Duodenal mucosa (tissue), 2 donors: Measurements from ENCODE around the gene PDGFD.

ENCODE experiments used
- H3K27ac ChIP-seq: one replicate; pipeline ENCODE4 v1.7.0; 2013; ENCODE audit warnings: low read depth, low read length
- H3K27me3 ChIP-seq, 2 donors: one replicate each; pipeline ENCODE4 v1.7.0; 2013; ENCODE audit warnings: low read length in 2 of 2, control low read depth in 1 of 2; ENCODE audit not compliant: insufficient read depth in 2 of 2, control insufficient read depth in 1 of 2
- H3K36me3 ChIP-seq, 2 donors: one replicate each; pipeline ENCODE4 v1.7.0; 2013; ENCODE audit warnings: low read length in 2 of 2, control low read depth in 1 of 2; ENCODE audit not compliant: insufficient read depth in 2 of 2, control insufficient read depth in 1 of 2
- H3K4me1 ChIP-seq, 2 donors: one replicate each; pipeline ENCODE4 v1.7.0; 2013; ENCODE audit warnings: low read length in 2 of 2, control low read depth in 1 of 2; ENCODE audit not compliant: insufficient read depth in 2 of 2, control insufficient read depth in 1 of 2
- H3K4me3 ChIP-seq, 2 donors: one replicate each; pipeline ENCODE4 v1.7.0; 2013; ENCODE audit warnings: low read length in 2 of 2, low read depth in 1 of 2
- H3K9ac ChIP-seq, 2 donors: one replicate each; pipeline ENCODE4 v1.7.0; 2013; ENCODE audit warnings: low read length in 2 of 2, low read depth in 1 of 2
- H3K9me3 ChIP-seq, 2 donors: one replicate each; pipeline ENCODE4 v1.7.0; 2013; ENCODE audit warnings: low read length in 2 of 2, control low read depth in 1 of 2; ENCODE audit not compliant: control insufficient read depth in 1 of 2

Gene PDGFD

DNA sequence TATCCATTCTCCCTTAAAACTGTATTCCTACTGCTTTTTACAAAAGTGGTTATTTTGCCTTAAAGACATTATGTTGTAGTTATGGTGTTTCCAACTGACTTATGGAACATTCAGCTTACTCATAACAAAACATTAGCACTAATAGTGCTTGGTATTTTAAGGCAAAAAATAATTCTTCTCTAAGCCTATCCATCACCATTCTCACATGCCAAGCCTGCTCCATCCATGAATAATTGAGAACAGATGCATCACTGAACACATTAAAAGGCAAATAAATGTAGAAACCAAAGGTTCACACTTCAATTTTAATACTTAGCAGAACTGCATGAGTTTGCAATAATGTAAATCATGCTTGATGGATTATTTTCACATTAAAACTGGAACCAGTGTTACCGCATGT lies 169.9 kb downstream of the PDGFD start:
- Histone ChIP-seq H3K9me3 (no peaks in the 10 kb centered on the region), H3K9ac (no peak overlapping the region), H3K36me3 (no peaks in the 10 kb centered on the region), H3K27ac (no peak overlapping the region), H3K27me3 (no peaks in the 10 kb centered on the region), H3K4me1 (no peaks in the 10 kb centered on the region), H3K4me3 (no peak overlapping the region)

DNA sequence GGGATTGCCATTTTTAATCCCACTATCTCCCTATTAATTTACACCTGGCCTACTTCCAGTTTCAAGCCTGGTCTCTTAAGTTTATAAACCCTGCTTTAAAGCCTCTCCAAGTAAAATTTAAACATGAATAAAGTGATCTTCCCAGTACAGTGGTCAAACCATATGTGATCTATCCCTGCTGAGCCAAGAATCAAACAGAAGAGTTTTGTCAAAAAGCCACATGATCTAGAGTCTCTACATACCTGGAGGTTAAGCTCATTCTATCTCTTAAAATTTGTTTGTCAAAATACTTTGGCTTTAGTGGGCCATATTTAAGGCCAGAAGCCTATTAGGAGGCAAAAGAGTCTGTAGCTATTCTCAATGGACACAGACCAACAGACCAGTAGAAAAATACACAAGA lies 170.4 kb downstream of the PDGFD start:
- no peak overlapping the region for H3K27ac ChIP-seq
- H3K4me3 ChIP-seq: no peak overlapping the region
- H3K9me3 ChIP-seq: no peaks in the 10 kb centered on the region
- no peaks in the 10 kb centered on the region for H3K36me3 ChIP-seq
- H3K4me1 ChIP-seq: no peaks in the 10 kb centered on the region
- H3K27me3 ChIP-seq: no peaks in the 10 kb centered on the region
- H3K9ac ChIP-seq: no peak overlapping the region

DNA sequence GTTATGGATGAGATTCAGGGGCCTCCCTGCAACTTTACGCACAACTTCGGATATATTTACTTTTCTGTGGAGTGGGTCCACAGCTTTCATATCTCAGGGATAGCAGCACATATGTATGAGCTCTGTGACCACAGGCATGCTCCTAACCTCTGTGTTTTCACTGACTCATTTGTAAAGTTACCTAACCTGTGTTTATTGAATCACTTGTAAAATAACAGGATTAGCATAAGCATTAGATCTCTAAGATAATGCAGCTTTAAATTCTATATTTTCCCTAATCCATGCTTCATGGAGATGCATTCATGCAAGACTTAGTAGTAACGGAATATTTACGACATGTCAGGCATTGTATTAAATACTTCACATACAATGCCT lies 175.4 kb downstream of the PDGFD start:
- Histone ChIP-seq H3K9me3 (no peaks in the 10 kb centered on the region), H3K4me1 (no peaks in the 10 kb centered on the region), H3K27me3 (no peaks in the 10 kb centered on the region), H3K36me3 (no peaks in the 10 kb centered on the region), H3K27ac (no peak overlapping the region), H3K4me3 (no peak overlapping the region), H3K9ac (no peak overlapping the region)

DNA sequence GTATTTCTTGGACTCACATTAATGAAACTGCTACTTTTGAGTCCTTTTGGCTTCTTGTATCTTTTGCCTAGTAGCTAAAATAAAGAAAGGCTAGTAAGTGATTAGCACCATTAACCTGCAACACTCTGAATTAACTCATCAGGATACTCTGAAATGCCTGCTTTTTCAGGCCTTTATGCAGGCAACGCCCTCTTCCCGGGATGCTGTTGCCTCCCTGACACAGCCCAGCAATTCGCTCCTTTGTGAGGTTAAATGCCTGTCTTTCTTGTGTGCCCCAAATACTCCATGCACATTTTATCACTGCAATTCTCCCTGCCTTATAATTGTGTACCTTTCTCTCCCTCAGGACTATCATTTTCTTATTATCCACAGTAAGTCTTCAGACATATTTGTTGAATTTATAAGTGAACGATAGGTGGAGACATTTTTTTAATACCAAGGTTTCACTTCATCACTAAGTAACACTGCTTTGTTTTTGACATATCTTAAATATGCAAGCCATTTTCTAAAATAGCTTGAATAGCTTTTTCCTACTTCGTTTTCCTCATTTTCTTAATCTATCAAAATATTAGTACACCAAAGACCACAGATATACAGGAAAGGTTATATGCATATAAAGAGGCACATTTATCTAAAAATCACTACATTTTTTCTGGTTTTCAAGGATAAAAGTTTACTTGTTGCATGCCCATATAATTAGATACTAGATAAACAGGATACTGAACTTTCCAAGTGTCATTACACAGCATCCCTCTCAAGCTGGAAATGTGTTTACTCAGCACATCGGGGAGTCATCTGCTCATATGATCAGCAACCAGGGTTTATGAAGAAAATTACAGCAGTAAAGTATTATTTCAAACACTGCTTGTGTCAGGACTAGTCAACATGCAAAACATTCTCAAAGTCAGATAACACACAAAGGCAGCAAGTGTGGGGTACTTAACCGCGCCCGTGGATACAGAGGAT lies 176.0 kb downstream of the PDGFD start:
- Histone ChIP-seq H3K9me3 (no peaks in the 10 kb centered on the region), H3K27me3 (no peaks in the 10 kb centered on the region), H3K9ac (no peak overlapping the region)

DNA sequence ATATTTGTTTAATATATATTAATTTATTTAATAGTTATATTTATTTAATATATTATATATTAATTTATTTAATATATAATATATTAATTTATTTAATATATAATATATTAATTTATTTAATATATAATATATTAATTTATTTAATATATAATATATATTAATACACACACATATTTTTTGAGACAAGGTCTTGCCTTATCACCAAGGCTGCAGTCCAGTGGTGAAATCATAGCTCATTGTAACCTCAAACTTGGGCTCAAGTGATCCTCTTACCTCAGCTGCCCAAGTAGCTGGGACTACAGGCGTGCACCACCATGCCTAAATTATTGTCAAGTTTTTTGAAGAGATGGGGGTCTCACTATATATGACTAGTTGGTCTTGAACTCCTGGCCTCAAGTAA lies 178.9 kb downstream of the PDGFD start:
- H3K4me3 ChIP-seq: no peak overlapping the region
- H3K36me3 ChIP-seq: no peaks in the 10 kb centered on the region
- no peak overlapping the region for H3K27ac ChIP-seq
- H3K4me1 ChIP-seq: no peaks in the 10 kb centered on the region
- H3K9me3 ChIP-seq: no peaks in the 10 kb centered on the region
- no peak overlapping the region for H3K9ac ChIP-seq
- H3K27me3 ChIP-seq: no peaks in the 10 kb centered on the region

More for the DNA sequence above, 176.0 kb downstream of the PDGFD start:
- Histone ChIP-seq H3K36me3 (no peaks in the 10 kb centered on the region), H3K4me3 (no peak overlapping the region), H3K27ac (no peak overlapping the region), H3K4me1 (no peaks in the 10 kb centered on the region)

DNA sequence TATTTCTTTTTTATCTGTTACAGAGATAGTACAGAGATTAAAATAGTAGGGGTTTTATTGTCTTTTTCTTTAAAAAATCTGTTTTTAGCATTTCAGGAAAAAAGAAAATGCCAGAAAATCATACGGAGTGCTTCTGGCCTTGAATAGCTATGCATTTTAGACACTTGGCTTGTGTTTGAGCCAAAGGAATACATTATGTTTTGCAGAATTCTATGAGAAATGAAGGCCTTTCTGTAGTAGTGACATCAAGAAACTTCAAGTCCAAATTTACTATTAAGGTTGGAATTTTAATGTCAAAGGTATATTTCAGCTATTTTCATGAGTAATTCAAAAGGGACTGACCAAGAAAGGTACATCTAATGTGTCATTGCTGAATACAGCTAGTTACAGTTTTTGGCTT lies 183.8 kb downstream of the PDGFD start:
- no peak overlapping the region for H3K9ac ChIP-seq
- no peaks in the 10 kb centered on the region for H3K36me3 ChIP-seq
- H3K4me3 ChIP-seq: no peak overlapping the region
- H3K27ac ChIP-seq: no peak overlapping the region
- H3K27me3 ChIP-seq: no peaks in the 10 kb centered on the region
- H3K4me1 ChIP-seq: no peaks in the 10 kb centered on the region
- no peaks in the 10 kb centered on the region for H3K9me3 ChIP-seq

DNA sequence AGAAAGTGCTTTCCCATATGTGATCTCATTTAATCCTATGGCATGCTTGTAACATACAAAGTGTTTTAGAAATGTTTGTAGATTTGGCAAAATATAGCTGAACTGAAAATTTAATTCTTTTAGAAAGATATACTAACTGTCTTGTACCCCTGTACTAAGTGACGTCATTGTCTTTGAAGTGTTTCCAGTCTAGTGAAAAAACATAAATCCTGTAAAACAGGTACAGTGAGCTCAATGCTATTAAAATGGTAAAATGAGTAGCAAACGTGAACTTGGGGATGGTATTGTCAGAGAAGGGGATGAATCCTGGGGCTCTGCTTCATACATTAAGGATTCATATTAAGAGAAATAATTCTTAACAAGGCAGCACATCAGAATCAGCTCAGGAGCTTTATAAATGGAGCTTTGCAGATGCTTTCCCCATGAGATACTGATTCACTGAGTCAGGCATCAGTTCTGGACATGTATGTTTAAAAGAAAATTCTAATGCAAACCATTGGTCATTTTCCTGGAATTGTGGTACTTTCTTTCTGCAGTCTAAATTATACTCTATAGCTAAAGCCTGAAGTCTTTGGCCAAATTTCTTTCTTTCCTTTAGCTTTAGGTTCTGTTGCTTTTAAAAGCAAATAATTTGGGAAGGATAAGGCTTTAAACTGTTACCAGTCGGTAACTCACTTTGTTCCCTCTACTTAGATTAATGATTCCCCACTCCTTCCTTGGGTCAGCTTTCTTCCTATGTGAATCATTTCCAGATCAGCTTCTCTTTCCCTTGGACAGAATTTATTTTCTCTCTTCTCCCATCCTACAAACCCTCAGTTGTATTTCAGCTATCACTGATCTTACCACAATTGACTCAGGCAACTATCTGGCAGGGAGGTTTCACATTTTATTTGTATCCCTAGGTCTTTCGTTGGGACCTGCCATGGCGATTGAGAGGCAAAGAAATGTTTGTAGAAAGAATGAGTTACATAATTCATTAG lies 185.0 kb downstream of the PDGFD start:
- no peaks in the 10 kb centered on the region for H3K4me1 ChIP-seq
- H3K36me3 ChIP-seq: no peaks in the 10 kb centered on the region
- no peak overlapping the region for H3K27ac ChIP-seq
- H3K4me3 ChIP-seq: no peak overlapping the region
- no peaks in the 10 kb centered on the region for H3K27me3 ChIP-seq
- H3K9ac ChIP-seq: no peak overlapping the region
- no peaks in the 10 kb centered on the region for H3K9me3 ChIP-seq

DNA sequence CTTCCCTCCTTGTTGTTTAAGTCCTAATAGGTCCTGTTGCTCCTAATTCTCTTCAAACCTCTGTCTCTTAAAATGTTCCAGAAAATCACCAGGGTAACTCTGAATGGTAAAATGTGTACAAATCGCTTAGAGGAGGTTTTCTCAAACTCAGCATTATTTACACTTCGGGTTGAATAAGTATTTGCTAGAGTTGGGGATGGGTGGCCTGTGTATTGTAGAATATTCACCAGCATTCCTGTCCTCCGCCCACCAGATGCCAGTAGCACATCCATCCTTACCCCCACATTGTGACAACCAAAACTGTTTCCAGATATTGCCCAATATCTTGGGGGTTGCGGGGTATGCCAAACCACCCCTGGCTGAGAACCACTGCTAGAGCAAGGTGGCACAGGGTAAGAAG lies 191.9 kb downstream of the PDGFD start:
- H3K36me3 ChIP-seq: no peaks in the 10 kb centered on the region
- H3K9ac ChIP-seq: no peak overlapping the region
- H3K9me3 ChIP-seq: no peaks in the 10 kb centered on the region
- H3K4me3 ChIP-seq: no peak overlapping the region
- H3K4me1 ChIP-seq: no peaks in the 10 kb centered on the region
- H3K27me3 ChIP-seq: no peaks in the 10 kb centered on the region
- H3K27ac ChIP-seq: no peak overlapping the region

DNA sequence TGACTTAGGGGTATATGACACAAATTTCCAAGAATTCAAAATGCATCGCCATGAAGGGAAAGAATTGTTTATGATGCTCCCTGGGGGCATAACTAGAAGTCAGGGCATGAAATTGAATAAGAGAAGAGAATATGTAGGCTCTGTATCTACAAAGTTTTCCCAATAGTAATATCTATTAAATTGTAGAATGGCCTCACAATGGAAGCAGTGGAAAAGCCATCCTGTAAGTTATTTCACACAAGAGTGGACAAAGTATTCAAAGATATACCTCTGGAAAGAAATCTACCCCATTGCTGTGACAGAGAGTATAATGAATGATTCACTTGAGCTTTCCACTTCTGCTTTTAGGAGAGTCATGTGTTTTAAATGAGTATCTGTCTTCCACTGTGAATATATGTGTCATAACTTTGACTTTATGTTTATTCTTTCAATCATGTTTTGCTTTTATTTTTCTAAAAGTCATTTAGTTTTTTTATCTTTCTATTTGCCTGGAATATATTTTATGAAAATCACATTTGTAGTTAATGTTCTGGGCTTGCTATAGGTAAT lies 193.2 kb downstream of the PDGFD start:
- Histone ChIP-seq H3K36me3 (no peaks in the 10 kb centered on the region), H3K9ac (no peak overlapping the region), H3K9me3 (no peaks in the 10 kb centered on the region), H3K27ac (no peak overlapping the region), H3K4me3 (no peak overlapping the region), H3K4me1 (no peaks in the 10 kb centered on the region), H3K27me3 (no peaks in the 10 kb centered on the region)

DNA sequence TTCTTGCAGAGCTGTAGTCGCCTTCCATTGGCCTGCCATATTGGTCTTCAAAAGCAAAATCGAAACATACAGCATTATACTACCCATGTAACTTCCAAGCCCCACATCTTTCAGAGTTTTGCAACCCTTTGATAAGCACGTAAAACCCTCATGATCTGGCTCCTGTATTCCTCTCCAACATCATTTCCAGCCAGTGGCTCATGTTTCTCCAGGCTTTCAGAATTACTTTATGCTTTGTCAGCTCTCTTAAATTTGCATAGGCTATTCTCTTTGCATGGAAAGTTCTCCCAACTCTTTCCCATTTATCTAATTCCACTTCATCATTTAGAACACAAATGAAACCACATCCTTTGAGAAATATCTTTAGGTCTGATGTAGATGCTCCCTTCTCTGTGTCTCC lies 195.3 kb downstream of the PDGFD start:
- no peak overlapping the region for H3K27ac ChIP-seq

More for the DNA sequence above, 195.3 kb downstream of the PDGFD start:
- Histone ChIP-seq H3K27me3 (no peaks in the 10 kb centered on the region), H3K9me3 (no peaks in the 10 kb centered on the region), H3K36me3 (no peaks in the 10 kb centered on the region), H3K4me3 (no peak overlapping the region), H3K9ac (no peak overlapping the region), H3K4me1 (no peaks in the 10 kb centered on the region)
